ENCODE results near the gene SYP.
A peak's percentile ranks its signal among the peaks of the same experiment; 100 is the strongest.

The SYP gene

GRCh38 chrX:49179358-49179757, 20.6 kb downstream of the SYP start:
- Histone ChIP-seq H3K27ac (ENCODE audit: low read length) (no peak overlapping the region), H3K9me3 (ENCODE audit: insufficient read depth, low read length) (no peaks in the 10 kb centered on the region), H3K9ac (ENCODE audit: low read length) (no peak overlapping the region), H3K4me2 (ENCODE audit: low read length) (no peak overlapping the region), H4K20me1 (ENCODE audit: insufficient read depth, low read length) (no peaks in the 10 kb centered on the region), H3K36me3 (replicated peaks; ENCODE audit: low read depth, low read length) (peaks cover 17% of the 10 kb centered on the region), H3K27me3 (ENCODE audit: low read depth, low read length) (no peaks in the 10 kb centered on the region), H2AFZ (ENCODE audit: low read depth, low read length) (no peak overlapping the region), H3K4me1 (ENCODE audit: low read length) (no peaks in the 10 kb centered on the region), H3K79me2 (ENCODE audit: low read length) (no peaks in the 10 kb centered on the region; the same call in 1 of the 2 replicates), H3K4me3 (ENCODE audit: low read length) (no peak overlapping the region)
- TF ChIP-seq CTCF (IDR thresholded peaks at IDR 0.05; ENCODE audit: low read depth, low read length), result no peak
- TF ChIP-seq EZH2phosphoT487 (IDR thresholded peaks at IDR 0.05; ENCODE audit: low read depth), result no peak

GRCh38 chrX:49178537-49178936, 21.5 kb downstream of the SYP start:
- H3K27ac ChIP-seq (ENCODE audit: low read length), result no peak overlapping the region
- H3K4me1 ChIP-seq (ENCODE audit: low read length), result no peaks in the 10 kb centered on the region
- H4K20me1 ChIP-seq (ENCODE audit: insufficient read depth, low read length), result no peaks in the 10 kb centered on the region
- H3K9ac ChIP-seq (ENCODE audit: low read length), result no peak overlapping the region
- TF ChIP-seq EZH2phosphoT487 (IDR thresholded peaks at IDR 0.05; ENCODE audit: low read depth) (no peak), CTCF (IDR thresholded peaks at IDR 0.05; ENCODE audit: low read depth, low read length) (no peak)
- no peaks in the 10 kb centered on the region for H3K79me2 ChIP-seq (ENCODE audit: low read length)
- H2AFZ ChIP-seq (ENCODE audit: low read depth, low read length), result no peak overlapping the region
- no peaks in the 10 kb centered on the region for H3K9me3 ChIP-seq (ENCODE audit: insufficient read depth, low read length)
- no peaks in the 10 kb centered on the region for H3K27me3 ChIP-seq (ENCODE audit: low read depth, low read length)
- no peak overlapping the region for H3K4me3 ChIP-seq (ENCODE audit: low read length)
- H3K4me2 ChIP-seq (ENCODE audit: low read length), result no peak overlapping the region
- peaks cover 14% of the 10 kb centered on the region for H3K36me3 ChIP-seq (replicated peaks; ENCODE audit: low read depth, low read length)

GRCh38 chrX:49177873-49178480, 22.0 kb downstream of the SYP start:
- Histone ChIP-seq H3K36me3 (replicated peaks; ENCODE audit: low read depth, low read length) (peaks cover 11% of the 10 kb centered on the region), H3K4me1 (ENCODE audit: low read length) (peaks cover 1% of the 10 kb centered on the region; the same call in 1 of the 2 replicates), H2AFZ (ENCODE audit: low read depth, low read length) (no peak overlapping the region), H3K27me3 (ENCODE audit: low read depth, low read length) (no peaks in the 10 kb centered on the region), H4K20me1 (ENCODE audit: insufficient read depth, low read length) (0 out of 2 replicates have a peak, but pooled peaks cover 4% of the 10 kb centered on the region), H3K79me2 (ENCODE audit: low read length) (peaks cover 4% of the 10 kb centered on the region; the same call in 1 of the 2 replicates), H3K9ac (ENCODE audit: low read length) (no peak overlapping the region), H3K4me3 (ENCODE audit: low read length) (no peak overlapping the region), H3K9me3 (ENCODE audit: insufficient read depth, low read length) (no peaks in the 10 kb centered on the region), H3K27ac (ENCODE audit: low read length) (no peak overlapping the region), H3K4me2 (ENCODE audit: low read length) (no peak overlapping the region)
- no peak for TF ChIP-seq EZH2phosphoT487 (IDR thresholded peaks at IDR 0.05; ENCODE audit: low read depth)
- TF ChIP-seq CTCF (IDR thresholded peaks at IDR 0.05; ENCODE audit: low read depth, low read length), result no peak

GRCh38 chrX:49177338-49177833, 22.6 kb downstream of the SYP start:
- H3K27ac ChIP-seq (ENCODE audit: low read length), result no peak overlapping the region
- 0 out of 2 replicates have a peak, but pooled peaks cover 6% of the 10 kb centered on the region for H4K20me1 ChIP-seq (ENCODE audit: insufficient read depth, low read length)

More at GRCh38 chrX:49177338-49177833, 22.6 kb downstream of the SYP start:
- Histone ChIP-seq H3K9ac (ENCODE audit: low read length) (no peak overlapping the region), H3K36me3 (replicated peaks; ENCODE audit: low read depth, low read length) (peaks cover 9% of the 10 kb centered on the region), H3K79me2 (ENCODE audit: low read length) (peaks cover 8% of the 10 kb centered on the region; the same call in 1 of the 2 replicates), H3K4me2 (ENCODE audit: low read length) (no peak overlapping the region), H3K4me3 (ENCODE audit: low read length) (no peak overlapping the region), H3K9me3 (ENCODE audit: insufficient read depth, low read length) (no peaks in the 10 kb centered on the region), H3K27me3 (ENCODE audit: low read depth, low read length) (no peaks in the 10 kb centered on the region), H3K4me1 (ENCODE audit: low read length) (peaks cover 4% of the 10 kb centered on the region; the same call in 1 of the 2 replicates), H2AFZ (ENCODE audit: low read depth, low read length) (no peak overlapping the region)
- no peak for TF ChIP-seq EZH2phosphoT487 (IDR thresholded peaks at IDR 0.05; ENCODE audit: low read depth)
- TF ChIP-seq CTCF (IDR thresholded peaks at IDR 0.05; ENCODE audit: low read depth, low read length), result peak; percentile 19; the same call in 1 of the 2 replicates
